GM15510 (cell line): ENCODE data around the gene SIRPA.

Source experiments
- POLR2A ChIP-seq: IDR thresholded peaks from 3 replicates; pipeline ENCODE4 v1.6.1; 2011; ENCODE audit warnings: borderline replicate concordance; ENCODE audit not compliant: insufficient read length; ENCODE audit errors: extremely low read depth

Gene SIRPA

GRCh38 chr20:1975291-1975690, 80.1 kb downstream of the SIRPA start:
- TF ChIP-seq POLR2A: no peak

GRCh38 chr20:1979106-1979778, 84.0 kb downstream of the SIRPA start:
- no peak for TF ChIP-seq POLR2A

GRCh38 chr20:1982686-1983085, 87.5 kb downstream of the SIRPA start:
- TF ChIP-seq POLR2A: no peak

- TF ChIP-seq POLR2A: no peak
These were observed 88.1 kb downstream of the SIRPA start for GRCh38 chr20:1983301-1983700.

- TF ChIP-seq POLR2A: no peak
These were observed 92.6 kb downstream of the SIRPA start for GRCh38 chr20:1987826-1988225.
